Neural crest cell (in vitro differentiated cells): Measurements from ENCODE around the gene DLGAP3. TPM values are rescaled to one million over a fixed set of nuclear protein-coding genes. Genes with fewer than 3 reads are reported as not detected.
"Not testable (repeated sequence)": the region's sequence is repeated elsewhere in the genome, so short reads cannot be mapped to it uniquely, and the experiment has no call there.

Experiments
- DNase-seq: peaks from one replicate; pipeline ENCODE4 v3.0.0; 2021; ENCODE audit warnings: low read depth, mixed read lengths, low spot score
- H3K27ac Mint-ChIP-seq: one replicate; pipeline ENCODE4 v1.8.0; 2021; ENCODE audit warnings: mild to moderate bottlenecking, mixed read lengths; ENCODE audit not compliant: unreplicated experiment
- H3K27me3 Mint-ChIP-seq: 2 replicates; pipeline ENCODE4 v1.8.0; 2021; ENCODE audit warnings: low read depth, mild to moderate bottlenecking, mixed read lengths
- H3K36me3 Mint-ChIP-seq: 2 replicates; pipeline ENCODE4 v1.8.0; 2021; ENCODE audit warnings: low read depth, mild to moderate bottlenecking, mixed read lengths
- H3K4me1 Mint-ChIP-seq: 2 replicates; pipeline ENCODE4 v1.8.0; 2021; ENCODE audit warnings: mixed read lengths
- H3K4me3 Mint-ChIP-seq: one replicate; pipeline ENCODE4 v1.8.0; 2021; ENCODE audit warnings: mild to moderate bottlenecking, mixed read lengths
- H3K9me3 Mint-ChIP-seq: 2 replicates; pipeline ENCODE4 v1.8.0; 2021; ENCODE audit warnings: mixed read lengths
- CTCF ChIP-seq: fragments of 200-600 bp; sonication (generic); conservative IDR thresholded peaks from 2 replicates; pipeline ENCODE4 v1.5.0; 2021; ENCODE audit warnings: antibody characterized with exemption, mild to moderate bottlenecking
- total RNA-seq: library from RNA; stranded (reverse); gene quantifications from 2 replicates; pipeline ENCODE4 v1.2.1, GENCODE V29; 2021

The DLGAP3 gene
- total RNA-seq, 1 donor from 2014 or later, result 5.0 TPM

DNA sequence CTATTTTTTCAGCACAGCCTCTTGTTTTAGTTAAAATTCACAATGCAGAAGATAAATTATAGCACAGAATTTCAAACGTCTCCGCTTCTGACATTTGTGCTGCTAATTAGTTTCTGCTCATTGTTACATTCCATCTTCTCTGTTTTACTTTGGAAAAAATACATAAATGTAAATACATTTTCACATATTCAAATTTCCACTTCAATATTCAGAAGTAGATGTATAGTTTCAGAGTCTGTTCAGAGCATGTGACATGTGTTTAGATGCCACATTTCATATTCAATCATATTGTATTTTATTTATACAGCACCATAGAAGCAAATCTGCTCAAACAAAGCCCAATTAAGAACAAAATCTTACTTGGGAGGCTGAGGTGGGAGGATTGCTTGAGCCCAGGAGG, 36.1 kb upstream of the DLGAP3 start:
- no peak overlapping the region for H3K27ac Mint-ChIP-seq
- no peak overlapping the region for H3K4me3 Mint-ChIP-seq
- no peaks in the 10 kb centered on the region for H3K9me3 Mint-ChIP-seq
- peaks cover 33% of the 10 kb centered on the region for H3K27me3 Mint-ChIP-seq
- H3K36me3 Mint-ChIP-seq, result no peaks in the 10 kb centered on the region
- DNase-seq, result no peak
- no peak for TF ChIP-seq CTCF
- H3K4me1 Mint-ChIP-seq, result no peaks in the 10 kb centered on the region

GRCh38 chr1:34950428-34950827, 21.0 kb upstream of the DLGAP3 start:
- no peak overlapping the region for H3K27ac Mint-ChIP-seq

DNA sequence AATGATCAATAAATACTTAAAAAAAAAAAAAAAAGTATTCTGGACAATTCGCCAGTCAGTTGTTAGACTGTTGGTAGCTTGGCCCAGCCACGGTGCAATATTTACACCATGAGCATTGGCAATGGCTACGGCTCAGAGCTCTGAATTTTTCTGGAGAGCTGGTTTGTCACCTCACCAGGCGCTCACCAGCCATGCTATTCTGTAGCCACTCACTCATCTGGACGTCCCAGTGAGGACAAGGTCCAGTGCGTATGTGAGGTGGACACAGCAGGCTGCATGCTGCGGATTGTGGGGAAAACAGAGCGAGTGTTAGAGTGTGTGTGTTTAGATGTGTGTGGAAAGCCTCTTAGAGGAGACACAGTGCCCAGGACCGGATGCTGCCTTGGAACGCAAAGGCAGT, 19.3 kb upstream of the DLGAP3 start:
- H3K4me3 Mint-ChIP-seq, H3K4me1 Mint-ChIP-seq, DNase-seq, H3K36me3 Mint-ChIP-seq, H3K27ac Mint-ChIP-seq, H3K9me3 Mint-ChIP-seq: not testable (repeated sequence)
- peaks cover 35% of the 10 kb centered on the region for H3K27me3 Mint-ChIP-seq

More at GRCh38 chr1:34950428-34950827, 21.0 kb upstream of the DLGAP3 start:
- no peak for DNase-seq
- no peak for TF ChIP-seq CTCF
- Mint-ChIP-seq H3K4me3 (no peak overlapping the region), H3K9me3 (peaks cover 6% of the 10 kb centered on the region), H3K36me3 (peaks cover 4% of the 10 kb centered on the region), H3K4me1 (no peaks in the 10 kb centered on the region), H3K27me3 (peaks cover 38% of the 10 kb centered on the region)

DNA sequence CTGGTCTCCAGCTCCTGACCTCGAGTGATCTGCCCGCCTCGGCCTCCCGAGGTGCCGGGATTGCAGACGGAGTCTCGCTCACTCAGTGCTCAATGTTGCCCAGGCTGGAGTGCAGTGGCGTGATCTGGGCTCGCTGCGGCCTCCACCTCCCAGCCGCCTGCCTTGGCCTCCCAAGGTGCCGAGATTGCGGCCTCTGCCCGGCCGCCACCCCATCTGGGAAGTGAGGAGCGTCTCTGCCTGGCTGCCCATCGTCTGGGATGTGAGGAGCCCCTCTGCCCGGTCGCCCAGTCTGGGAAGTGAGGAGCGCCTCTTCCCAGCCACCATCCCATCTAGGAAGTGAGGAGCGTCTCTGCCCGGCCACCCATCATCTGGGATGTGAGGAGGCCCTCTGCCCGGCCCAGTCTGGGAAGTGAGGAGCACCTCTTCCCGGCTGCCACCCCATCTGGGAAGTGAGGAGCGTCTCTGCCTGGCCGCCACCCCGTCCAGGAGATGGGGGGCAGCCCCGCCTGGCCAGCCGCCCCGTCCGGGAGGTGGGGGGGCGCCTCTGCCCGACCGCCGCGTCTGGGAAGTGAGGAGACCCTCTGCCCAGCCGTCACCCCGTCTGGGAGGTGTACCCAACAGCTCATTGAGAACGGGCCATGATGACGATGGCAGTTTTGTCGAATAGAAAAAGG, 18.3 kb upstream of the DLGAP3 start:
- not testable (repeated sequence) for H3K36me3 Mint-ChIP-seq, H3K27ac Mint-ChIP-seq, H3K9me3 Mint-ChIP-seq, H3K4me1 Mint-ChIP-seq, DNase-seq, H3K4me3 Mint-ChIP-seq
- H3K27me3 Mint-ChIP-seq, result peaks cover 38% of the 10 kb centered on the region

- H3K4me3 Mint-ChIP-seq, result no peak overlapping the region
- no peak for DNase-seq
- H3K27ac Mint-ChIP-seq, result no peak overlapping the region
- TF ChIP-seq CTCF, result no peak
- peaks cover 4% of the 10 kb centered on the region for H3K36me3 Mint-ChIP-seq
- H3K27me3 Mint-ChIP-seq, result peaks cover 42% of the 10 kb centered on the region
- H3K9me3 Mint-ChIP-seq, result peaks cover 6% of the 10 kb centered on the region
- H3K4me1 Mint-ChIP-seq, result peaks cover 5% of the 10 kb centered on the region
These were observed 16.8 kb upstream of the DLGAP3 start for GRCh38 chr1:34946211-34946610.

- H3K36me3 Mint-ChIP-seq, H3K9me3 Mint-ChIP-seq, H3K4me3 Mint-ChIP-seq, H3K27ac Mint-ChIP-seq, H3K4me1 Mint-ChIP-seq, DNase-seq: not testable (repeated sequence)
- peaks cover 57% of the 10 kb centered on the region for H3K27me3 Mint-ChIP-seq
These were observed 12.3 kb upstream of the DLGAP3 start for GRCh38 chr1:34941798-34942197.

GRCh38 chr1:34930702-34931071, 1.2 kb upstream of the DLGAP3 start:
- H3K9me3 Mint-ChIP-seq, result no peaks in the 10 kb centered on the region
- H3K36me3 Mint-ChIP-seq, result no peaks in the 10 kb centered on the region
- H3K27ac Mint-ChIP-seq, result no peak overlapping the region
- peaks cover 7% of the 10 kb centered on the region for H3K4me1 Mint-ChIP-seq
- peak overlapping the region; percentile 69 for H3K4me3 Mint-ChIP-seq
- no peak for DNase-seq
- no peak for TF ChIP-seq CTCF
- peaks cover 88% of the 10 kb centered on the region for H3K27me3 Mint-ChIP-seq
